Hepatocyte (in vitro differentiated cells): Measurements from ENCODE around the gene KSR1.

ENCODE experiments used
- EZH2 ChIP-seq: fragments of 200-600 bp; sonication (generic); IDR thresholded peaks from 2 replicates; pipeline ENCODE4 v1.6.1; 2016; ENCODE audit warnings: antibody characterized with exemption, mild to moderate bottlenecking, borderline replicate concordance
- TF ChIP-seq, protein P1 (sequence below): fragments of 200-600 bp; sonication (generic); IDR thresholded peaks from 2 replicates; pipeline ENCODE4 v1.5.1; 2016; ENCODE audit warnings: antibody characterized with exemption, mild to moderate bottlenecking; ENCODE audit not compliant: poor library complexity

DNA sequence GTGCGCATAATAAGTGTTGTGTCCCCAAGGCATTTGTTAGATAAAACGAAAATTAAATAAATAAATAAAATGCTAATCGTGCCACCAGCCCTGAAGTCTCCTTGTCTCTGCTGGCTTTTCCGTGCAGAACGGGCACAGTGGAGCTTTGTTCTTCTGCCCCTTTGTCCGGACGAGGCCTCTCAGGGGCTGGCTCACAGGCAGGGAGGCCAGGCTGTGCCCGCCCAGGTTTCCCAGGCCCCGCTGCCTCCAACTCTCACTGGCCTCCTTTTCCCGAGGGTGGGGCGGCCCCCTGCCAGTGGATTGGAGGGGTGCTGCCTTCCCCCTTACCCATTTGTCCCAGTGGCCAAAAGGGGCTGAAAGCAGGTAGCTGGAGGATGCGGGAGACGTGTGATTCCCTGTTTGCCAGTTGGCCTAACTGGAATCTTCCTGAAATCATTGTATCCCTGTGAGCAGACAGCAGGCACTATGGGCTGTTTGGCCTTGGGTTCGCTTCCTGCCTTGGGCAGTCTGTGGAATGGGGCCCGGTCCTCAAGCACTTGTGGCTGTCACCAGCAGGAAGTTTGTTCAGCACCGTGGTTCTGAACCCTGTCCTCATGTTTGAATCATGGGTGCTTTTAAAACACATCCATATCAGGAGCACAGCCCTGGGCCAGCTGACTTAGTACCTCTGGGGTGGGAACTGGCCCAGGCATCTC is 64.4 kb downstream of the KSR1 start:
- TF ChIP-seq, protein P1, sequence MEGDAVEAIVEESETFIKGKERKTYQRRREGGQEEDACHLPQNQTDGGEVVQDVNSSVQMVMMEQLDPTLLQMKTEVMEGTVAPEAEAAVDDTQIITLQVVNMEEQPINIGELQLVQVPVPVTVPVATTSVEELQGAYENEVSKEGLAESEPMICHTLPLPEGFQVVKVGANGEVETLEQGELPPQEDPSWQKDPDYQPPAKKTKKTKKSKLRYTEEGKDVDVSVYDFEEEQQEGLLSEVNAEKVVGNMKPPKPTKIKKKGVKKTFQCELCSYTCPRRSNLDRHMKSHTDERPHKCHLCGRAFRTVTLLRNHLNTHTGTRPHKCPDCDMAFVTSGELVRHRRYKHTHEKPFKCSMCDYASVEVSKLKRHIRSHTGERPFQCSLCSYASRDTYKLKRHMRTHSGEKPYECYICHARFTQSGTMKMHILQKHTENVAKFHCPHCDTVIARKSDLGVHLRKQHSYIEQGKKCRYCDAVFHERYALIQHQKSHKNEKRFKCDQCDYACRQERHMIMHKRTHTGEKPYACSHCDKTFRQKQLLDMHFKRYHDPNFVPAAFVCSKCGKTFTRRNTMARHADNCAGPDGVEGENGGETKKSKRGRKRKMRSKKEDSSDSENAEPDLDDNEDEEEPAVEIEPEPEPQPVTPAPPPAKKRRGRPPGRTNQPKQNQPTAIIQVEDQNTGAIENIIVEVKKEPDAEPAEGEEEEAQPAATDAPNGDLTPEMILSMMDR, result no peak
- TF ChIP-seq EZH2, result no peak
